Coronary artery (tissue), 2 donors: ENCODE data around the gene FAM110A.

Source experiments
- DNase-seq: peaks from one replicate; pipeline ENCODE4 v3.0.0-alpha.2; 2017; ENCODE audit warnings: low spot score
- H3K27ac ChIP-seq, 2 donors: fragments of 200-600 bp; sonication (generic); one replicate each; pipeline ENCODE4 v1.5.1; 2016 to 2019
- H3K4me3 ChIP-seq: fragments of 200-600 bp; sonication (generic); 2 replicates; pipeline ENCODE4 v1.5.1; 2016; ENCODE audit warnings: mild to moderate bottlenecking, moderate library complexity
- TF ChIP-seq, protein P1 (sequence below): fragments of 200-600 bp; sonication (generic); IDR thresholded peaks from one replicate; pipeline ENCODE4 v1.5.1; 2019; ENCODE audit warnings: antibody characterized with exemption

The FAM110A gene

DNA sequence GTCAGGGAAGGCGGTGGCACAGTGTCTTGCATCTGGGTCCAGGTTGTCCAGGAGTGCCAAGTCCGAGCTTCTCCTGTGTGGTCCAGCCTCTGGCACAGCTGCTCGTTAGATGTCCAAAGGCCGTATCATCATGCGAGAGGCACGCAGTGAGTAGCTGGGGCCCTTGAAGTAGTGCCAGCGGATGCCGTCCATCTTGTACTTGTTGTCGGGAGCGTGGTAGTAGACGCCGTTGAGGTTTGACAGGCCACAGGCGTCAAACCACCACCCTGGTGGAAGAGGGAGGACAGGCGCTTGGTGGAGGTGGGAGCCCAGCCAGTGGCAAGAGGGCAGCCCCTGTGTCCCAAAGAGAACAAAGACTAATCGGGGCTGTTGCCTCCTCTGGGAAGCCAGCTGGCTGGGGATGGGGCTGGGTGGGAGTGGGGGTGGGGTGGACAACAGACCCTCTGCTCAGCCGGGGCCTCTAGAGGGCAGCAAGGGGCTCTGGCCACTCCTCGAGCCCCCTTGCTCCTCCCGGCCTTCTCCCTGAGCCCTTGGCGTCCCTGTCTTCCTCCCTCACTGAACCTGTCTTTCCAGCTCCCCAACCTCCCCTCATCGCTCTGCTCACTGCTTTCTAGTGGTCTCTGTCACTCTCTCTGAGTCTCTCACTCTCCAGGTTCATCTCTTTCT is 39.5 kb downstream of the FAM110A start:
- Histone ChIP-seq H3K4me3 (no peak overlapping the region), H3K27ac (no peak overlapping the region)
- TF ChIP-seq, protein P1, sequence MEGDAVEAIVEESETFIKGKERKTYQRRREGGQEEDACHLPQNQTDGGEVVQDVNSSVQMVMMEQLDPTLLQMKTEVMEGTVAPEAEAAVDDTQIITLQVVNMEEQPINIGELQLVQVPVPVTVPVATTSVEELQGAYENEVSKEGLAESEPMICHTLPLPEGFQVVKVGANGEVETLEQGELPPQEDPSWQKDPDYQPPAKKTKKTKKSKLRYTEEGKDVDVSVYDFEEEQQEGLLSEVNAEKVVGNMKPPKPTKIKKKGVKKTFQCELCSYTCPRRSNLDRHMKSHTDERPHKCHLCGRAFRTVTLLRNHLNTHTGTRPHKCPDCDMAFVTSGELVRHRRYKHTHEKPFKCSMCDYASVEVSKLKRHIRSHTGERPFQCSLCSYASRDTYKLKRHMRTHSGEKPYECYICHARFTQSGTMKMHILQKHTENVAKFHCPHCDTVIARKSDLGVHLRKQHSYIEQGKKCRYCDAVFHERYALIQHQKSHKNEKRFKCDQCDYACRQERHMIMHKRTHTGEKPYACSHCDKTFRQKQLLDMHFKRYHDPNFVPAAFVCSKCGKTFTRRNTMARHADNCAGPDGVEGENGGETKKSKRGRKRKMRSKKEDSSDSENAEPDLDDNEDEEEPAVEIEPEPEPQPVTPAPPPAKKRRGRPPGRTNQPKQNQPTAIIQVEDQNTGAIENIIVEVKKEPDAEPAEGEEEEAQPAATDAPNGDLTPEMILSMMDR, result no peak
- no peak for DNase-seq

DNA sequence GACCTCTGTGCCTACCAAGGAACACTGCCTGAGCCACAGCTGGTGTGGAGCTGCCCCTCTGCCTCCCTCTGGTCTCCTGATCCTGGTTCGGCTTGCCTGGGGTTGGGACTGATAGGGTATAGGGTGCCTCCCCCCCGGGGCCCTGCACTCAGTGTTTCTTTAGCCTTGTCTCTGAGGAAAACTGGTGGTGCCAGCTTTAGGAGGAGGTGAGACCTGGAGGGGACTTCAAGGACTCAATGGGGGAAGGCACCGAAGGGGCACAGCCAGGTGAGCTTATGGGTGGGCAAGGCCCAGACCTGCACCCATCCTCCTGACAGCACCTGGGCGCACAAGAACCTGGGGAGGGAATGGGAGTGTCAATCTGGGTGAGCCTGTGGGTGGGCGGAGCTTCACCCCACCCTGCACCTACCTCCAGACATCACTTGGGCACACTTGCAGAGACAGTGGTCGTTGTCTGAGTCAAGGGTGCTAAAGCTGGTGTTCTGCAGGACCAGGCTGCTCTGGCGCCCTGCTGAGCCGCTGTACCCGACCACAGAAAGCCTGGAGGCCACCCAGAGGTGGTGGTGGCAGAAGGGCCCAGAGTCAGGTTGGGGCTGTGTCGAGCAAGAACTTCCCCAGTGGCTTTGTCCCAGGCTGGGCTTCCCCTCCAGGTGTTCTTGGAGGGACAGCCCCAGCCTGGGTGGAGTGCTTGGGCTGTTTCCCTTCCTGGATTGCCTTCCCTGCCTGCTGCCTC is 40.5 kb downstream of the FAM110A start:
- H3K27ac ChIP-seq, result no peak overlapping the region
- TF ChIP-seq, protein P1, result no peak
- H3K4me3 ChIP-seq, result no peak overlapping the region
- DNase-seq, result no peak

DNA sequence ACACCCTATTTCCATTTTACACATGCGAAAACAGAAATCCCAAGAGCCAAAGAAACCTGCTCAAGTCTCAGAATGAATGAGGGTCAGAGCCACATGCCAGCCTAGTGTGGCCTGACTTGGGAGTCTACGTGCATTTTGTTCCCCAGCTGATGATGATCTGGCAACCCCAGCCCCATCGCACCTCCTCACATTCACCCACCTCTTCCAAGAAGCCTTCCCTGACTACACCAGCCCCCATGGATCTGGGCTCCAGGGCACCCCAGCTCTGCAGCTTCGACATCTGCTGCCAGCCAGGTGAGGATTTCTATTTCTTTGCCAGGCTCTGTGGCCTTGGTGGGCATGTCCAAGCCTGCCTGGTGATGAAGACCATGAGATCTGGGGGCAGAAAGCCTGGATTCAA is 41.6 kb downstream of the FAM110A start:
- DNase-seq, result no peak
- TF ChIP-seq, protein P1, result no peak
- Histone ChIP-seq H3K4me3 (no peak overlapping the region), H3K27ac (no peak overlapping the region)

DNA sequence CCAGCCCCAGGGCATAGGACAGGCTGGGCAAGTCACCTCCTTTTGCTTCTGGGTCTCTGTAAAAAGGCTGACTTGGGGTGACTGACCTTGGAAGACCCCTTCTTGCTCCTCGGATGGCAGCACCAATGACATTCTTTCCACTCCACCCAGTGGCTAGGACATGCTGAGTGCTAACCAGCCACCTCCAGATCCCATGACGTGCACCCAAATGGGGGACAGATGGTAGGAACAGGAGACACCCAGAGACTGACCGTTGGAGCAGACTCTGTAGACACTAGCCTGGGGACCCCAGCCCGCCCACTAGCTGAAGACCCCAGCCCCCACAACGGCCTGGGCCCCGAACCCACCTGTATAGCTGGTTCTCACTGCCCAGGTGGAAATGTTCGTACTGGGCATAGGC is 44.3 kb downstream of the FAM110A start:
- TF ChIP-seq, protein P1, result no peak

DNA sequence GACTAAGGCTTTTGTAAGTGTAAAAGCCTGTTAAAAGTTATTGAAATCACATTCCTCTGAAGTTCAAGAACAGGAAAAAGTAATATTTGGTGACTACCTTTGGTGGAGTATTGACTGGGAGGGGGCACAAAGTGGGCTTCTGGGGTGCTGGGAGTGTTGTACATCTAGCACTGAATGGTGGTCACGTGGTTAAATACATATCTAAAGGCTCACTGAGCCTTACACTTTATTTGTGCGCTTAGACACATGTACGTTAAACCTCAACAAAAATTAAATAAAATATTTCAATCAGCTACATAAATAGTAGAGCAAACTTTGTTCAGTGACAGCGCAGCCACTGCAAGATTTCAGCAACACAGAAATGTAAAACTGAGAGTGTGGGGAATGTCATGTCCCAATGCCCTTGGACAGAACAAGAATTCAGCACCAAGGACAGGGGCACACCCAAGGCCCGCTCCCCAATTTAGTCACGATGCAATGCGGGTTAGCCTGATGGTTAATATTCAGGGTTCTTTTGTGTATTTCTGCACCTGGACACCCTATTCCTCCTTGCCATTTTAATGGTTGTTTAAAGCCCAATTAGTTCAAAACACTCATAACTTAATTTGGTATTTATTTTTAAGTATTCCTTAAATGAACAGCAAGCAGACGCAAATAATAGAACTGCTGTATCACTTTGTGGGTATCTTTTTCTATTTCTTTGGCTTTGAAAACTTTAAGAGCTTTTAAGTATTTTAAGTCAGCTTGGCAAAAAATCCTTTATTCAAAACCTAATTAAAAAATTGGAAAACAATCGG is 45.2 kb downstream of the FAM110A start:
- DNase-seq, result no peak
- H3K4me3 ChIP-seq, result no peak overlapping the region
- TF ChIP-seq, protein P1, result no peak
- H3K27ac ChIP-seq, result no peak overlapping the region

More for the DNA sequence above, 44.3 kb downstream of the FAM110A start:
- Histone ChIP-seq H3K4me3 (no peak overlapping the region), H3K27ac (no peak overlapping the region)
- no peak for DNase-seq

DNA sequence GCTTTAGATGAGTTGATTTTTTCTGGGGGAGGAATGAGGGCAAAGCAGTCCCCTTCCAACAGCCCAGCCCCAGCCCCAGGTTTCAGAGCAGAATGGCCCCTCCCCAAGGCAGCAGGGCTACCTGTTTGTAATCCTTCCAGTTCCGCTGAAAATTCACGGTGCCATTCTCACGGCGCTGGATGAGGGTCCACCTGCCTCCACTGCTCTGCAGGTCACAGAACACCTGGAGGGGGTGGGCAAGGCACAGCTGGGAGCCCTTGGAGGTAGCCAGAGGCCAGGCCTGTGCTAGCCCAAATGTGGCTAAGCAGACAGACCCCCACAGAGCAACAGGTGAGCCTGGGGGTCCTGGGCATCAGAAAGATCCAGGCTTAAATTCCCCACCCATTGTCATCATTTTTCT is 46.1 kb downstream of the FAM110A start:
- TF ChIP-seq, protein P1, result no peak
- H3K4me3 ChIP-seq, result no peak overlapping the region
- DNase-seq, result no peak
- H3K27ac ChIP-seq, result no peak overlapping the region
